ENCODE results near the gene ARSA. TPM values are rescaled to one million over a fixed set of nuclear protein-coding genes. Genes with fewer than 3 reads are reported as not detected.

Gene ARSA
- total RNA-seq, 1 donor from 2014 or later = 22.1 TPM

DNA sequence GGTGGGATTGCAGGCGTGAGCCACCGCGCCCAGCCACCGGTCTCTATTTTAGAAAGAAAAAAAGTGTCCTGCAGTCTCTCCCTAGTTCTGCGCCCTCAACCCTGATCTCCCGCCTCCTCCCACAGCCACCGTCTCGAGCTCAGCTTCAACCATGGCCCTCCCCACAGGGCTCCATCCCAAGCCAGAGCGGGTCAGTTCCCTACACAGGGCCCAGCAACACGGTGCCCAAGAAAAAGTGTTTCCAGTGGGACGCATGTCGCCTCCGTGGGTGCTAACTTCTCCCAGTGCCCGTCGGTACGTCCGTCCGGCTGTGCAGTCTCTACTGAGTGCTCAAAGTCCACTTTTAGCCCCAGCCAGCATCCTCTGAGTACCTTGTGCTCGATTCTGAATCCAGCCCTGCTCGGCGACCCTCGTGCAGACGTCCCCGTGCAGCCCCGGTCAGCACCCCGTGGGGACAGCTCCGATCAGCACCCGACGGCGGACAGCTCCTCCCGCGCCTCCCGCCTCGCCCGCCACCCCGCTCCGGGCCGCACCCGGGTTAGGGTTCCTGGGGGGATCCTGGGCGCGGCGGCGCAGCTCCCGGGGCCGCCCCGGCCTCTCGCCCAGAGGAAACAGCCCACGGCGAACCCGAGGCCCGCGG, 28.0 kb downstream of the ARSA start:
- no peak overlapping the region for H3K27ac Mint-ChIP-seq
- intact Hi-C loops (cut with micrococcal nuclease) = no loop called here
- DNase-seq = peak; percentile 93
- H3K27me3 Mint-ChIP-seq = peaks cover 39% of the 10 kb centered on the region
- H3K4me3 Mint-ChIP-seq = peak overlapping the region; percentile 67
- peaks cover 6% of the 10 kb centered on the region for H3K36me3 Mint-ChIP-seq (ENCODE audit: low read depth)
- H3K9me3 Mint-ChIP-seq = no peaks in the 10 kb centered on the region
- H3K4me1 Mint-ChIP-seq = peaks cover 11% of the 10 kb centered on the region

- intact Hi-C loops (cut with micrococcal nuclease) = no loop called here
- peaks cover 6% of the 10 kb centered on the region for H3K36me3 Mint-ChIP-seq (ENCODE audit: low read depth)
- no peak overlapping the region for H3K27ac Mint-ChIP-seq
- peaks cover 27% of the 10 kb centered on the region for H3K27me3 Mint-ChIP-seq
- no peak overlapping the region for H3K4me3 Mint-ChIP-seq
- no peaks in the 10 kb centered on the region for H3K9me3 Mint-ChIP-seq
- DNase-seq = no peak
- H3K4me1 Mint-ChIP-seq = peaks cover 10% of the 10 kb centered on the region
These were observed 30.9 kb downstream of the ARSA start for GRCh38 chr22:50597097-50597496.

DNA sequence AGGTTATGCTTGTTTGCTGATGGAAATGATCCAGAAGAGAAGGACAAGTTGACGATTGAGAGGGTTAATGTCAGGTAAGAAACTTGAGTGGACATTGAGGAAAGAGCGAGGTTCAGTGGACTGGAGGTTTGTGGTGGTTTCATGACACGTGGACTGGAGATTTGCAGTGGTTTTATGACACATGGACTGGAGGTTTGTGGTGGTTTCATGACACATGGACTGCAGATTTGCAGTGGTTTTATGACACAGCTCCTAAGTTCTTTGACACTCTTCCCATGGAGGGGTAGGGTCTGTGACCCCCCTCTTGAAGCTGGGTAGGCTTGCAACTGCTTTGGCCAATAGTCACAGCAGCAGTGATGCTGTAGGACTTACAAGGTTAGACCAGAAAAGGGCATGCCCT, 32.8 kb downstream of the ARSA start:
- peaks cover 4% of the 10 kb centered on the region for H3K36me3 Mint-ChIP-seq (ENCODE audit: low read depth)
- peaks cover 27% of the 10 kb centered on the region for H3K27me3 Mint-ChIP-seq
- H3K27ac Mint-ChIP-seq = no peak overlapping the region
- H3K9me3 Mint-ChIP-seq = no peaks in the 10 kb centered on the region
- no peak overlapping the region for H3K4me3 Mint-ChIP-seq
- intact Hi-C loops (cut with micrococcal nuclease) = no loop called here
- DNase-seq = no peak
- H3K4me1 Mint-ChIP-seq = peaks cover 4% of the 10 kb centered on the region

GRCh38 chr22:50587407-50587806, 40.5 kb downstream of the ARSA start:
- intact Hi-C loops (cut with micrococcal nuclease) = no loop called here
- peaks cover 5% of the 10 kb centered on the region for H3K36me3 Mint-ChIP-seq (ENCODE audit: low read depth)

GRCh38 chr22:50586416-50586815, 41.5 kb downstream of the ARSA start:
- no peak for DNase-seq
- Mint-ChIP-seq H3K4me3 (no peak overlapping the region), H3K27me3 (peaks cover 10% of the 10 kb centered on the region), H3K27ac (no peak overlapping the region), H3K9me3 (no peaks in the 10 kb centered on the region), H3K36me3 (ENCODE audit: low read depth) (peaks cover 5% of the 10 kb centered on the region), H3K4me1 (peaks cover 8% of the 10 kb centered on the region)
- intact Hi-C loops (cut with micrococcal nuclease) = no loop called here

More at GRCh38 chr22:50587407-50587806, 40.5 kb downstream of the ARSA start:
- H3K27ac Mint-ChIP-seq = no peak overlapping the region
- DNase-seq = no peak
- peaks cover 10% of the 10 kb centered on the region for H3K27me3 Mint-ChIP-seq
- no peaks in the 10 kb centered on the region for H3K9me3 Mint-ChIP-seq
- H3K4me1 Mint-ChIP-seq = peaks cover 7% of the 10 kb centered on the region
- no peak overlapping the region for H3K4me3 Mint-ChIP-seq

GRCh38 chr22:50585781-50586180, 42.2 kb downstream of the ARSA start:
- H3K9me3 Mint-ChIP-seq = no peaks in the 10 kb centered on the region
- H3K4me3 Mint-ChIP-seq = no peak overlapping the region
- H3K27me3 Mint-ChIP-seq = peaks cover 7% of the 10 kb centered on the region
- no peak overlapping the region for H3K27ac Mint-ChIP-seq
- H3K36me3 Mint-ChIP-seq (ENCODE audit: low read depth) = peaks cover 7% of the 10 kb centered on the region
- no peak for DNase-seq
- intact Hi-C loops (cut with micrococcal nuclease) = no loop called here
- peaks cover 10% of the 10 kb centered on the region for H3K4me1 Mint-ChIP-seq

DNA sequence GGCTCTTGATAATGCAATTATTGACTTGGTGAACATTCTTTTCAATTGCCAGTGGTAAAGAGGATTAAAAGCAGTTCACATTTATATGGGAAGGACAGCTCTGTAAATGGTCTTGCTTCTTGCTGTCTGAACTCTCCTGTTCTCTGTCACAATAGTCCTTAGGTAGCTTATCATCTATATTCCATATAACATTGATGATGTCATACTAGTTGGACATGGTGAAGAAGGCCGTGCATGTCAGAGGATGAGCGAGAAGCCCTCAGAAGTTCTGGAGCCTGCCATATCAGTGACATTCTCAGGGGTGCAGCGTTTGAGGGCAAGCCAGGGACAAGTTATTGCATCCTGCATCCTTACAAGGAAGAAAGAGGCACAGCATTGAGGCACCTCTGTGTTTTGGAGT, 42.7 kb downstream of the ARSA start:
- DNase-seq = no peak
- Mint-ChIP-seq H3K27ac (no peak overlapping the region), H3K4me3 (no peak overlapping the region), H3K36me3 (ENCODE audit: low read depth) (peaks cover 10% of the 10 kb centered on the region), H3K9me3 (no peaks in the 10 kb centered on the region), H3K27me3 (peaks cover 3% of the 10 kb centered on the region), H3K4me1 (peaks cover 10% of the 10 kb centered on the region)
- intact Hi-C loops (cut with micrococcal nuclease) = no loop called here

GRCh38 chr22:50584106-50585096, 43.6 kb downstream of the ARSA start:
- Mint-ChIP-seq H3K4me3 (peak overlapping the region; percentile 93), H3K27me3 (no peaks in the 10 kb centered on the region), H3K4me1 (peaks cover 14% of the 10 kb centered on the region), H3K27ac (no peak overlapping the region), H3K9me3 (no peaks in the 10 kb centered on the region), H3K36me3 (ENCODE audit: low read depth) (peaks cover 15% of the 10 kb centered on the region)
- intact Hi-C loops (cut with micrococcal nuclease) = no loop called here
- no peak for DNase-seq

DNA sequence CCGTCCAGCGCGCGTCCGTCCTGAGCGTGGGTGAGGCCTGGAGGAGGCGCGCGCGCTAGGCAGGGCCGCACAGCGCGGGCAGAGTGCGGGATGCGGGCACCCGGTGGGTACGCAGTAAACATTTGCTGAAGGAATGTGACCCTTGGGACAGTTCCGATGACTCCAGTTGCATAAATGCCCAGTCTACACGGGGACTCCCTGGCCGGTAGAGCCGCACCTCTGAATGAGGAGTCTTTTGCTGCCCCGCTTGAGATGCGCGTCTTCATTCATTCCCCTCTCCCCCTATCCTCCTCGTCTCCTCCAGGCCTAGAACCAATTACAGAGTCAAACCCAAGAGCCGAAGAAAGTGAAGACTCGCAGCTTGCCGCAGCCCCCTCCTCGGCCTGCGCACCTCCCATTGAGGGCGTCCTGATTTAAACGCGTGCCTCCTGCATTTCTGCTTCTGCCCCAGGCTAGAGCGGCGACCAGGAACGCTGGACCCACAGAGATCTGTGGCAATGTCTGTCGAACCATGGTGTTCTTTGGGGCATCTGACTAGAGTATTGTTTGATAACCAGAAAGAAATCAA, 44.6 kb downstream of the ARSA start:
- Mint-ChIP-seq H3K27me3 (no peaks in the 10 kb centered on the region), H3K9me3 (no peaks in the 10 kb centered on the region), H3K36me3 (ENCODE audit: low read depth) (peaks cover 18% of the 10 kb centered on the region), H3K4me3 (peak overlapping the region; percentile 93), H3K27ac (peak overlapping the region; percentile 87), H3K4me1 (peaks cover 14% of the 10 kb centered on the region)
- intact Hi-C loops (cut with micrococcal nuclease) = loop anchor here (1.0 to 2.0 kb wide), 4 partner anchors 45 to 58 kb away; partner anchors contain the start of genes ARSA, SCO2 and TYMP
- DNase-seq = no peak

- intact Hi-C loops (cut with micrococcal nuclease) = loop anchor here (1.0 to 2.0 kb wide), 8 partner anchors 19 to 112 kb away; partner anchors contain the start of genes ARSA, LMF2, SCO2 and TYMP
- H3K36me3 Mint-ChIP-seq (ENCODE audit: low read depth) = peaks cover 18% of the 10 kb centered on the region
- DNase-seq = peak; percentile 100
- no peaks in the 10 kb centered on the region for H3K27me3 Mint-ChIP-seq
- H3K4me3 Mint-ChIP-seq = peak within 1 kb of the TSS; percentile 93
- peak within 1 kb of the TSS; percentile 93 for H3K27ac Mint-ChIP-seq
- H3K4me1 Mint-ChIP-seq = peaks cover 14% of the 10 kb centered on the region
- no peaks in the 10 kb centered on the region for H3K9me3 Mint-ChIP-seq
These were observed 45.3 kb downstream of the ARSA start, which contains the start of gene CHKB for GRCh38 chr22:50582493-50583293. TSS of gene CHKB (minus strand) at chr22:50582849. CDS start at chr22:50582781, 68 bp downstream.

DNA sequence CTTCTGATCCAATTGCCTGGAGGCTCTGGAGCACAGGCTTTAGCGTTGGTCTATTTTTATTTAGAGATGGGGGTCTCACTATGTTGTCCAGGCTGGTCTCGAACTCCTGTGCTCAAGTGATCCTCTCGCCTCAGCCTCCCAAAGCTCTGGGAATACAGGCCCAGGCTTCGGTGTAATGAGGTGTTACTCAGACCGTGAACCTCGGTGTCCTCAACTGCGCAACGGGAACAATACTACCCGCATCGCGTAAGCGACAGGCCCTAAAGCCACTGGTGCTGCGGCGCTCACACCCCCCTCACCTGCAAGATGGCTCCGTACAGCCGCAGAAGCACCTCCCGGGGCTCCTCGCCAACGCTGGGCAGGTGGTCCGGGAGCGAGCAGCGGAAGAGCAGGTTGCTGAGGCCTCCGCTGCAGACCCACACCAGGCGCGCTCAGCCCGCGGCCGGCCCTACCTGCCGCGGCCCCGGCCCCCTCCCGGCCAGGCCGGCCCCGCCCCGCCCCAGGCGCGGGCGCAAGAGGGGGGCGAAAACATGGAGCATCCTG, 45.9 kb downstream of the ARSA start:
- no peak for DNase-seq

GRCh38 chr22:50581031-50581949, 46.7 kb downstream of the ARSA start:
- peaks cover 31% of the 10 kb centered on the region for H3K36me3 Mint-ChIP-seq (ENCODE audit: low read depth)
- intact Hi-C loops (cut with micrococcal nuclease) = no loop called here

More for the DNA sequence above, 45.9 kb downstream of the ARSA start:
- peaks cover 17% of the 10 kb centered on the region for H3K4me1 Mint-ChIP-seq
- H3K27ac Mint-ChIP-seq = peak overlapping the region; percentile 93
- H3K9me3 Mint-ChIP-seq = no peaks in the 10 kb centered on the region
- intact Hi-C loops (cut with micrococcal nuclease) = loop anchor here (1.0 to 2.0 kb wide), 7 partner anchors 19 to 112 kb away; partner anchors contain the start of genes ARSA, LMF2 and TYMP
- peaks cover 25% of the 10 kb centered on the region for H3K36me3 Mint-ChIP-seq (ENCODE audit: low read depth)
- H3K27me3 Mint-ChIP-seq = no peaks in the 10 kb centered on the region
- H3K4me3 Mint-ChIP-seq = peak overlapping the region; percentile 93

More at GRCh38 chr22:50581031-50581949, 46.7 kb downstream of the ARSA start:
- Mint-ChIP-seq H3K4me1 (peaks cover 17% of the 10 kb centered on the region), H3K4me3 (peak overlapping the region; percentile 93), H3K27ac (peak overlapping the region; percentile 75), H3K27me3 (no peaks in the 10 kb centered on the region), H3K9me3 (no peaks in the 10 kb centered on the region)
- no peak for DNase-seq

All from activated CD4-positive, alpha-beta T cell treated with anti-CD3 and anti-CD28 coated beads, Interleukin-2, amount 10 ng/mL, durations not matched to agents 24 days and 14 days (primary cell).